GM19467 (cell line): ENCODE measurements around the gene NRXN2.

Source experiments
- ATAC-seq: cut with Tn5 transposase; IDR thresholded peaks from one replicate; pipeline ENCODE4 v1.9.1; 2021; ENCODE audit warnings: mild to moderate bottlenecking, moderate library complexity; ENCODE audit not compliant: unreplicated experiment

NRXN2 gene

DNA sequence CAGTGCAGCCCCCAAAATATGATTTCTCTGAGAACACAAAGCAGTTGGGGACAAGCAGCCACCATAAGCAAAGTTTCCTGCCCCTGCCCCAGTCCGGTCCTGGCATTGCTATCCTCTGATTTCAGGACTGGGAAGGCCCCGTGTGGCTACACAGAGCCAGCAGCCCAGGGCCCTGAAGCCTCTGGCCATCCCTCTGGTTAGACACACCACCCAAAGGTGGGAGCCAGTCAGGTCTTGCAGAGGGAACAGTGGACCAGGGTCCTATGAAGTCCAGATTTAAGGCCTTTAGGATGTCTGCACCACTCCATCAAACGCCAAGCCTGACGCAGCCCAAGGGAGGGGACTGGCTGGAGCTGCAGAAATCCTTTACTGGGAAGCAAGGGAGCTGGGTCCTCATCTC is 68.6 kb downstream of the NRXN2 start:
- ATAC-seq, result no peak

DNA sequence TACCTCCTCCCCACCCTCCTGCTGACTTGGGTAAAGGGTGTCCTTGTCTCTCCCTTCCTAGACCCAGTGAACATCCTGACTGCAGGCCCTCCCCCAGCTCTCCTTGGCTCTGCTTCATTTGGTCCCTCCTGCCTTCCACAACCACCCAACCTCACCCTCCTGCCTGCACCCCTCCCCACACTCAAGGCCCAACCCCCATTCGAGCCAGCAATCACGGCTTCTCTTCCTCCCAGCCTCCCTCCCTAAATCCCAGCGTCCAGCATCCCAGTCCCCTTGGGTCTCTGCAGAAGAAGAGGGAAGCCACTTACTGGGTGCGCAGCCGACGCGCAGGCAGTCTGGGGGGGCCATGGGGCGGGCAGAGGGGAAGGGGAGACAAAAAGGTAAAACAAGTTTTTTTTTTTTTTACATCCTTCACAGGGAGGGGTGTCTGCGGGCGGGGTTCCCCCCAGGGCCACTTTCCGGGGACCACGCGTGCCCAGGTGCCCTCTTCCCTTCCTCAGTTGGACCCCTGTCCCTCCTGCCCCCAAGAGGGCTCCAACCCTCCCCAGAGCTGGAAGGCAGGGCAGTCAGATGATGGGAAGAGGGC is 69.5 kb downstream of the NRXN2 start:
- no peak for ATAC-seq

DNA sequence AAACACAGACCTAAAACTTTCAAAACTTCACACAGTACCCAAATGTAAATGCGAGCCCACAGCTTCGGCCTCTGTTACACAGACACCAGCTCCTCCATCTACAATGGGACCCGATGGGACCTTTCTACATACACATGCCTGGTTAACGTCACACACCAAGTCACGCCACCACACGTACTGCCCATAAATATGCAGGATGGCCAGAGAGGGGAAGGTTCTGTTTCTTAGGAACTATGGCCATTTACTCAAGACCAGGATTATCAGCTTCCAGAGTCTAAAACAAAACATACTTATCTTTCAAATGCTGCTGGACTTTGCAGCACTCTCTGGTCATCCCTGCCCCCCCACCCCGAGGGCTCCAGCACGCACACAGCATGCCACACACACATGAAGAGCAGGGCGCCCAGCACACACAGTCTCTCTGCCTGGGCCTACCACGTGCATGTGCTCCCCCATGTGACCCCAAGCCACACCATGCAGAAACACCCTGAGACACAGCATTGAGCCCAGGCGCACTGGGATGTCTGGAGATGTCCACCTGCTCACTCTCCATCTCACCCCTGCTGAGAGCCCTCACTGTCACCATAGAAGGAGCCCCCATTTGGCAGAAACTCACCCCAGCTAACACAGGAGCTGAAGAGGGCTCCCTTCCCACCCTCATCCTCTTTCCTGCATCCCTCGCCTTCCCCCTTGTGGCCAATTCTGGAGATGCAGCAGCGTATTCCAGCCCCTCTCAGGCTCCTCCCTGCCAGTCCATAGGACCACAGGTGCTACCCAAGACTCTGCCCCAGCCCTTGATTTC is 70.2 kb downstream of the NRXN2 start:
- no peak for ATAC-seq

DNA sequence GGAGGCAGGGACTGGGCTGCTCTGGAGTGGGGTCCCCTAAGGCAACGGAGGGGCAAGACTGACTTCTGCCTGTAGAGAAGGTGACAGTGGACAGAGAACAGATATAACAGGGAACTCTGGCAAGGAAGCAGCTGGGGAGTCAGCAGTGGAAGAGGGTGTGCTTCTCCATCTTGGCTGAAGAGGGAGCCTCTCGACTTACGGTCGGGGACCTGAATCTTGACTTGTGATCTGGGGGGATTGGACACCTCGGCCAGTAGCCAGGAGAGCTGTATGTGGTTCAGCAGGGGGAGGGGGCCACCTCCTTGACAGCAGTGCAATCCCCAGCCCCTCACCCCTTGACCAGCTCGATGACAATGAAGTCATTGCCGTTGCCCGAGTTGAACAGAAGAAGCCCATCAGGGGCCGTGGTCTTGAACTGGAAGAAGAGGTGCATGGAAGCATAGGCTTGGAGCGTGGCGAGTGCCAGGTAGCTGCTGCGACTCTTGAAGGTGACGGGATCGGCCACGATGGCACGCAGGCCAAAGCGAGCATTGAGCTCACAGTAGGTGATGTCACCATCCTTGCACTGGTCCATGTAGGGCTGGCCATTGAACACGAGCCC is 72.0 kb downstream of the NRXN2 start:
- no peak for ATAC-seq

DNA sequence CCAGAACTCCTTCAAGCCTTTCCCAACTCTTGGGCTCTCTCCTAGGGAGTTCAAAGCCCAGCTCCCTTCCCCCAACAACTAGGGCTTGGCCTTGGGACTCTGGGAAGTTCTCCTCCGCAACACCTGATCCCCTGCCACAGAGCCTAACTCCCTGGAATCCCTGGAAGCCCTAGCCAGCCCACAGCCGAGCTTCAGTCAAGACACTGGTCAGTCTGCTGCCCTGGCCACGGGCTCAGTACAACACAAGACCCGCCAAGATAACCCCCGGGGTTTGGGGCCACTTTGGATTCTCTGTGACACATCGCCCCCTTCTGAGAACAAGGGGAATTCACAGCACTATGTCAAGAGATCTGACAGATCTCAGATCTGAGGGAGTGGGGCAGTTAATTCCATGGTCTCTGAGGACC is 73.7 kb downstream of the NRXN2 start:
- ATAC-seq, result no peak

DNA sequence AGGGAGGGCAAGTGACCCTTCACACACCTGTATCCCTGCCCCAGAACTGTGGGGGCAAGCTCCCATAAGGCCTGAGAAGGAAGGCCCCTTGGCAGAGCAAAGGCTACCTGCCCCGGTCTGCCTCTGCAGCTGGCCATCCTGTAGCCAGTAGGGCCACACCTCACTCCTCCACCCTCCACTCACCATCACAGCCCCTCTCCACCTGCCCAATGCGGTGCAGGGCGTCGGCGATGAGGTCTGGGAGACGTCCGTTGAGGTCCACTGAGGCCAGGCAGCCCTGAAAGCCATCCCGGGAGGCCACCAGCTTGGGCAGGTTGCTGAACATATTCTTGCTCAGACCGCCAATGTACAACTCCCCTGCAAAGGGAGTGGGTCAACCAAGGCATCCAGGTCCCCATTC is 74.4 kb downstream of the NRXN2 start:
- no peak for ATAC-seq

DNA sequence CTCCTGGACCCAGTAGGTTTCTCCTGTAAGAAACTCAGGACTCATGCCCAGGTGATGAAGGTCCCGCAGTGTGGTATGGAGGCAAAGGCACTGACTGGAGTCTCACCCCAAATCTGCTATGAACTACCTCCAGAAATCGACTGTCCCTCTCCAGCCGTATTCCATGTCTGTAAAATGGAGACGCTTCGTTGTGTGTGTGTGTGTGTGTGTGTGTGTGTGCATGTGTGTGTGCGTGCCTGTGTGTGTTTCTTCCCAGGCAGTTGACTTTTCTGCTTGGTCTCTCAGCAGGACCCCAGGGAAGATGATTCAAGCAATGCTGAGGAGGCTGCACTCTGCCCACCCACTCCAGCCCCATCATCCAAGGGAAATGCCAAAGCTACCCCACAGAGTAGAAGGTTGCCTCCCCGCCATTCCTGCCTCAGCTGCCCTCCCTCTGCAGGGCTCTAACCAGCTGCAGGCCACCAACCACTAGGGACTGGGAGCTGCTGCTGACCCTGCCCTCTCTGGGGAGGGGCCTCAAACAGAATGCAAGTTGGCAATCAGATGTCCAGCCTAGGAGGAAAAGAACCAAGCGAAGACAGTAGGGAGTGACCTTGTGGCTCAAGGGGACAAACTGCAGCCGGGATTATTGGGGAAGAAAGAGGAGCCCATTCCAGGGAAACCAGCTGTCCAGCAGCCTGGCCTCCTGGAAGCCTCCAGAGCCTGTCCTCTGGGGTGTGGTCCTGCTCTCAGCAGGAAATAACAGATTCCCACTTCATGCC is 75.8 kb downstream of the NRXN2 start:
- ATAC-seq, result no peak

DNA sequence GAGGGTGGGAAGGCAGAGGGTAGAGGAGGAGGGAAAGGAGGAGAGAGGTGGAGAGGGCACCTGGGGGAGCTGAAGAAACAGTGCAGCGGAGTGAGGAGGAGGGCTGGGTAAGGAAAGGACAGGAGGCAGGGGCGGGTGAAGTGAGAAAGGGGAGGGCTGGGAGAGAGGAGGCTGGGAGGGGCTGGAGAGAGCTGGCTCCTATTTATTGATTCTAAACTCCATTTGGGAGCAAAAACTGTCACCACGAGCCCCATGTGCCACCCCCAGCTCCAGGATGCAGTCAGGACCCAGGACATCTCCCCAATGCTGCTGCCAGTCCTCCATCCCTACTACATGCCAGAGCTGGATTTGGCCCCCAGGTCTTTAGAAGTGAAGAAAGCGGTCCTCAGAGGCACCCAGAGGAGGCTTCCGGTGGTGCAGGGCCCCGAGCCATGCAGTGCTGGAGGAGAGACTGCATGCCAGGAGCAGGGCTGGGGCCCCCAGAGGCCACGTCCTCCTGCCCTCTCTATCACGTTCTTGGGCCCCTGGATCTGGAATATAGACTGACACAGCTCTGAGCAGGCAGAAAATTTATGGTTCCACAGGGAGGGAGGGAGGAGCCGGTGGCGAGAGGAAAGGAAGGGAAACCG is 78.2 kb downstream of the NRXN2 start:
- ATAC-seq, result no peak

DNA sequence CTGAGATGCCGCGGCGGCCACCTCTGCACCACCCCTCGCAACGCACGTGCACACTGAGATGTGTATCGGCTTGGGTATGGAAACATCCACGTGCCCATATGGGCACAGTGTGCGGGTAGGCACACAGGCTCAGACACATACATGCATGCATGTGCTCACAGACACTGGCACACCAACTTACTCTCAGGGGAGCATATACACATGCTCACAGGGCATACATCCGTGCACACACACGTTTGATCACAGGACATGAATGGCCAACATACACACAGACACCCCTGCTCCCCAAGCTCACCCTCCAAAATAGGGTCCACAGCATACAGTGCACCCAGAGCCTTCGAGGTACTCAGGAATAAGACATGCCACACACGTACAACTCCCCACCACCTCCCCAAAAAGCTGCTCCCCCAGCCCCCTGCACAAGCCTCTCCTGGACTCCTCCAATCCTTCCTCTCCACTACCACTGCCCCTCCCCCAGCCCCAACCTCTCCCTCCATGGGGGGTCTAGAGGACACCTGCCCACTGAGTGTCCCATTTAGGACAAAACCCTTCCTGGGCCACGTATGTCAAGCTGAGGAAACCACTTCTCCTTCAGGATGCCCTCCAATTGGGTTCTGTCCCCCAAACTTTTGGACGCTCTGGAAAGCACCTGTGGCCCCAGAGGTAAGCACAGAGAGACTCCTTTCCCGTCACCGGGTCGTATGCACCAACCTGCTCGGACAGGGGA is 78.9 kb downstream of the NRXN2 start:
- ATAC-seq, result no peak

DNA sequence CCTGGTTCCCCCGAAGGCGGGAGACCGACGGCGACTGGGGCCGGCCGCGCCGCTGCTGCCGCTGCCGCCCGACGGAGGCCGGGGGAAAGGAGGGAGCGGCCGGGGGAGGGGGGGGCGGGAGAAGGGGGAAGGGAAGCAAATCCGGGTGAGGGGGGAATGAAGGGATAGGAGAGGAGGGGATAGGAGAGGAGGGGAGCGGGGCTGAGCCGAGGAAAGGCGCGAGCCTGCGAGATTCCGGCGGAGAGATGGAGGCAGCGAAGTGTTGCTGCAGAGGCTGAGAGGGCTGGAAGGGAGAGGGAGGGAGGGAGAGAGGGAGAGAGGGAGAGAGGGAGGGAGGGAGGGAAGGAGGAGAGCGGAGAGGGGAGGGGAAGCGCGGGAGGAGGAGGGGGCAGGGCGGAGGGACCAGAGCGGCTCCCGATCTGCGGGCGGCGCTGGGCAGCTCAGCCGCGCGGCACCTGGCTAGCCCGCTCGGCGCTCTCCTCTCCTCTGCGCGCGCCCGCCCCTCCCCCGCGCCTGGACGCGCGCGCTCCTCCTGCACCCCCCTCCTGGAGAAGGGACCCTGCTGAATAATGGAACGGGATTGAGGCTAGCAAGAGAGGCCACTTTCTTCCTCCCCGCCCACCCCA is 79.6 kb downstream of the NRXN2 start:
- no peak for ATAC-seq

DNA sequence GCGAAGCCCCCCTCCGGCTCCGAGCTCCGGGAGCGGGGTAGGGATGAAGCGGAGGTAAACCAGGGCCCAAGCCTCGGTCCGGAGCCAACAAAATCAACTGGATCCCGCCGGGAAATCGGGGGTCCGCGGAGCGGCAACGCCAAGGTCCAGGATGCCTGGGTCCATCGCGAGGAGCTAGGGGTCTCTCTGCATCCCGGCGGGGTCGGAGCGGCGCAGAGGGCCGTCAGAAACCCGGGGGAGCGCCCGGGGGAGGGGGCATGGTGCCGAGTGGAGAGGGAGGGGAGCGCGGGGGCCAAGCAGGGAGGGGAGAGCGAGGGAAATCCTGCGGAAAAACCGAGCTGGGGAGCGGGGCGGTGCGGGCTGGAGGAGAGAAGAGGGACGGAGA is 80.1 kb downstream of the NRXN2 start:
- ATAC-seq, result no peak

DNA sequence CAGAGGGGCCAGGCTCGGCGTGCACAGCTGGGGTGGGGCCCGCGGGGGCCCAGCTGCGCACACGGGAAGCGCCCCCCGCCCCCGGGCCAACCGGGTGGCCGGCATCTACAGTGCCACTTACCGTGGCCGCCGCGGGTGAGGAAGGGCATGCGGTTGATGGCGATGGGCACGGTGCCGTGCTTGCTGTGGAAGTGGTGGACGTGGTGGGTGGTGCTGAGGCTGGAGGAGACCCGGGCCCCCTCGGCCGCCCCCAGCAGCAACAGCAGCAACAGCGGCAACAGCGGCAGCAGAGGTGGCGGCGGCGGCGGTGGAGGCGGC is 80.6 kb downstream of the NRXN2 start:
- ATAC-seq, result no peak

DNA sequence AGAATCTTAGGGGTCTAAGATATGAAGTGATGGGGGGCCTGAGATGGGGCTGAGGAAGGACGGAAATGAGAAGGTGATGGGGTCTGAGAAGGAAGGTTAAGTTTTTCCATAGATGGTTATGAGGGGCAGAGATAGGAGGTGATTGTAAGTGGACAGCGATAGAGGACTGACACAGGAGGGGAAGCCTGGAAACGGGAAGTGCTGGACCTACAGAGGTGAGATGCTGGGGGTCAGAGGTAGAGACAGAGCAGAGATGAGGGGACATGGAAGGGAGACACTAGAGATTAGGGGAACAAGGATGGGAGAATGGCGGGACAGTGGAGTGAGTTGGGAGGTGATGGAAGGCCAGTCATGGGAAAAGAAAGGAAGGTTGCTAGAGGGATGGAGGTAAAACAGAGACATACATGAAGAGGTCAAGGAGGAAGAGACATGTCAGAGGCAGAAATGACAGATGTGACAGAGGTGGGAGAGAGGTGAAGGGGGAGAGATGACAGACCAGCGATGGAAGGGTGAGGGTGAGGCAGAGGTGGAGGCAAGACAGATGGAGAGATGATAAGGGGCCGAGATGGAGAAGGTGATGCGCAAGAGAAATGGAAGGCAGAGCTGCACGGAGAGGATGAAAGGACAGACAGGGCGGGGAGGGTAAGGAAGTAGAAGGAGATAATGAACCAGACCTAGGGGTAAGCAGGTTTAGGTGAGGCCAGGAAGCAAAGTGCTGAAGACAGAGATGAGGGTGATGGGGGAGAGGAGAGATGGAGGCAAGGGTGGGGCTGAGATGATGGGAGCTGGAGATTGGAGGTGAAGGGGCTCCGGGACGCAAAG is 81.2 kb downstream of the NRXN2 start:
- ATAC-seq, result no peak

DNA sequence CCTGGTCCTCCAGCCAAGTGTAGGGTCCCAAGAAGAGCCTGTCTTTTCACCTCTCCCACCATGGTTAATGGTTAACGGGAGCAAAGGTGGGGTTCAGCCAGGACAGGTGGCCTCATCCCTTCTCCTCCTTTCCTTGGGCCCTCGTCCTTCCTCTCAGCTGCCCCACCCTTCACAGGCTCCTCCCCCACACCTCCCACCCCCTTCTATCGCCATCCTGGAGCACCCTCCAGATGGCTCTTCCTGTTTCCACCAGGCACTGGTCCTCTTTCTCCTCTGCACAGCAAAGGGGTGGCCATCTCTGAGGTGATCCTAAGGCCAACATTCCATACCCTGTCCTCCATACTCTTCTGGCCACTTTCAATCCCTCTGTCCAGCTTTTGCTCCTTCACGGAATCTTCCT is 83.1 kb downstream of the NRXN2 start:
- ATAC-seq, result no peak

DNA sequence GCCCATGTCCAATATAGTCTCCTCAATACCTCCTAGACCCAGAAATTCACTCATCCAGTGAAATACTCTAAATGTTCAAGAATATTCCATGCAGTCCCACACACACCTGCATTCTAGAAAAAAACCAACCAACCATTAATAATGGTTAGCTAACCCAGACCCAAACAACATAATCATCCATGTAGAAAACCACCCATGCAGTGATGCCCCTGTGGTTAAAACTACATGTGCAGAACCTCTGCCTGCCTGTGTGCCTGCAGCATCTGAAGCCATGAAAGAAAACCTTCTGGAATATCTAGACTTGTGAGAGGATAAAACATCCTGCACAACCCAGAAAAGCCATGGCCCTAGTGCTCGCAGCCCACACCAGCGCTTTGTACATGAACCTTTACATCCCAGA is 84.2 kb downstream of the NRXN2 start:
- no peak for ATAC-seq

DNA sequence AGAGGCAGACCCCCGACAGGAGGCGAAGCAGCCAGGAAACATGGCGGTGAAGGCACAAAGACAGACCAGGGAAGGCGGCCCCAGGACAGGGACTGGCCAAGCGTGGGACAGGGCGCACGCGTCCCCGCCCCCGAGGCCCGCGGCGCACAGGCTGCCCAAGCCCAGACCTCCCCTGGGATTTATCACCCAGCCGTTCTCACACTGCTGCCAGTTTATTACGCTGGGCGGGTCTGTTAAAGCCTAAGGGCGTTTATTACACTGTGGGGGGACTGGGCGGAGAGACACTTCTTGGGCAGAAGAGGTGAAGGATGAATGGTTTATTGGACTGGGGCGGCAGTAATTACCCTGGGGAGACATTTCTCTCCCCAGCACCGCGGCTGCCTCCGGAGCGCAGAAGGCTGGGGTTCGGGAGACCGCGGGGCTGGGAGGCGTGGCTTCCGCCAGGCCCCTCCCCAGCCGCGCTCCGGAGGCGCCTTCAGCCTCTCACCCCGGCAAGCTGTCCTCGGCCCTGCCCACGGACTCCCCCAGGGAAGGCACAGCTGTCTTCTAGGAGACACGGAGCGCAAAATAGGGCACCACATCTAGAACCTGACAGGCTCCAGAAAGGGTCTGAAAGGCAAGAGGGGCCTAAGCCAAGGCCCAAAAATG is 84.9 kb downstream of the NRXN2 start:
- no peak for ATAC-seq

DNA sequence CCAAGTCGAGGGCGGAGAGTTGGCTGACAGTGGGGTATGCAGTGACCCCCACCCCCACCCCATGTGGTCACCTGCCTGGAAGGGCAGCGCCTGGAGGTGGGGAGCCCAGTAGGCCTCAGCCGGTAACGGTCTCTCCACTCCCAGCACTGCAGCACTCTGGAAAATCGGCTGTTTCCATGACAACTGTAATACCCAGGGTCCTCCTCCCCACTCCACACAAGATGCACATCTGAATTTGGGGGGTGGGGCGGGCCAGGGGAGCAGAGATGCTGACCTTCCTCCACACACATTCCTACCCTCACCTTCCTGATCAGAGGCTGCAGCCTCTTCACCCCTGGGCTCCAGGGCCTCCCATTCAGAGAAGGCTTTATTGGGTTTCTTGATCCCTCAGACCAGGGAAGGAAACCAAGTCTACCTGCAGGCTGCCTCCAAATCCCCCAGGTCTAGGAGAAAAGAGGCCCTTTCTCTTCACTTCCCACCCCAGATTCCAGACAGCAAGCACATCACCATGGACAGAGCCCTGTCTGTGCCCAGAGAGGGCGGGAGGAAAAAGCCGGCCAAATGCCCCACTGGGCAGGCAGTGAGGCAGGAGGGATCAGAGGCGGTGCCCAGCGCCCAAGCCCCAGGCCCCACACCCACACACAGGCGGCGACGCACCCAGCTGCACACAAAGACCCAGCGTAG is 85.5 kb downstream of the NRXN2 start:
- ATAC-seq, result no peak

DNA sequence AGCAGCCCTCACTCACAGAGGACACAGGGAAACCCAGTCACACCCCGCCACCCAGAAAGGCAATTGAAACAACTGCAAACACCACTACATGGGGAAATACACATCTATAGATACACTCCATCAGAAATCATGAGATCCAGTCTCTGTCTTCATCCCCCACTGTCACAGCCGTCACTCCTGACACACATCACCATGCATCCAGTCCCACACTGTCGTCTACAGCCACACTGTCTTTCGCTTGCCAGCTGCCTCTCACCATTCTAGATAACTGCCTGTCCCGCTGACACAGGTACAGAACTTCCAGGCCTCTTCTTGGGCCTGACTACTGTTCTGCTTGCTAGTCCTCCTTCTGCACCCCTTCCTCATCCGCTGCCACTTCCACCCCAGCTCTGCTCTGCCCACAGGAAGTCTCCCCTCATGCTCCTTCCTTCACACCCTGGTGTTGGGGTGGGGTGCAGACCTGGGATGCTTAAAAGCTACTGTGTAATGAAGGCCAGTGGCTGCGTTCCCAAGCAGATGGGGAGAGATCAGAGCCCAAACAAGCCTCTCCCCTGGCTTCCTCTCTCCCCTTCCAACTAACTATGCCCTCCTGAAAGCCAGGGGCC is 89.3 kb downstream of the NRXN2 start:
- ATAC-seq, result no peak
